LoVo (cell line): ENCODE measurements around the gene PDE6H.

Experiments
- DNase-seq: peaks from one replicate; pipeline ENCODE4 v3.0.0-alpha.2; 2016; ENCODE audit warnings: low spot score

Gene PDE6H

GRCh38 chr12:14975457-14975856 is 2.6 kb downstream of the PDE6H start:
- DNase-seq = no peak

GRCh38 chr12:14976658-14977057 is 3.8 kb downstream of the PDE6H start:
- DNase-seq = no peak

GRCh38 chr12:14979468-14979867 is 6.6 kb downstream of the PDE6H start:
- DNase-seq = no peak

- no peak for DNase-seq
Observed at GRCh38 chr12:14981049-14981448, 8.2 kb downstream of the PDE6H start.

GRCh38 chr12:14982562-14982961 is 9.7 kb downstream of the PDE6H start:
- DNase-seq = no peak

GRCh38 chr12:14982991-14983390 is 10.1 kb downstream of the PDE6H start:
- DNase-seq = no peak

GRCh38 chr12:14984036-14984435 is 11.2 kb downstream of the PDE6H start:
- DNase-seq = no peak

GRCh38 chr12:14984766-14985285 is 12.0 kb downstream of the PDE6H start:
- no peak for DNase-seq

- no peak for DNase-seq
Observed at GRCh38 chr12:14986449-14986848, 13.6 kb downstream of the PDE6H start.

GRCh38 chr12:14988035-14988434 is 15.2 kb downstream of the PDE6H start:
- no peak for DNase-seq

GRCh38 chr12:14989790-14990189 is 16.9 kb downstream of the PDE6H start:
- no peak for DNase-seq

GRCh38 chr12:14991069-14991468 is 18.2 kb downstream of the PDE6H start:
- DNase-seq = no peak

GRCh38 chr12:14992673-14993072 is 19.8 kb downstream of the PDE6H start:
- no peak for DNase-seq

GRCh38 chr12:14993117-14993516 is 20.3 kb downstream of the PDE6H start:
- no peak for DNase-seq

- no peak for DNase-seq
Observed at GRCh38 chr12:14993537-14994266, 20.9 kb downstream of the PDE6H start.

GRCh38 chr12:14994610-14995009 is 21.8 kb downstream of the PDE6H start:
- no peak for DNase-seq

GRCh38 chr12:14995583-14996425 is 23.0 kb downstream of the PDE6H start:
- DNase-seq = peak; percentile 70

- no peak for DNase-seq
Observed at GRCh38 chr12:14997998-14998397, 25.2 kb downstream of the PDE6H start.

- no peak for DNase-seq
Observed at GRCh38 chr12:14999021-14999694, 26.3 kb downstream of the PDE6H start.

- DNase-seq = no peak
Observed at GRCh38 chr12:14999695-15000365, 27.0 kb downstream of the PDE6H start.

- DNase-seq = no peak
Observed at GRCh38 chr12:15000575-15000974, 27.7 kb downstream of the PDE6H start.
